ENCODE data around the gene VAMP3. TPM values are rescaled to one million over a fixed set of nuclear protein-coding genes. Genes with fewer than 3 reads are reported as not detected.

VAMP3 gene
- total and polyA plus RNA-seq, 9 of the 15 experiments (the other 6 are each of a cell fraction or from before 2014, with no cell fraction given): 27.1 to 71.3 (median 47.5) TPM

DNA sequence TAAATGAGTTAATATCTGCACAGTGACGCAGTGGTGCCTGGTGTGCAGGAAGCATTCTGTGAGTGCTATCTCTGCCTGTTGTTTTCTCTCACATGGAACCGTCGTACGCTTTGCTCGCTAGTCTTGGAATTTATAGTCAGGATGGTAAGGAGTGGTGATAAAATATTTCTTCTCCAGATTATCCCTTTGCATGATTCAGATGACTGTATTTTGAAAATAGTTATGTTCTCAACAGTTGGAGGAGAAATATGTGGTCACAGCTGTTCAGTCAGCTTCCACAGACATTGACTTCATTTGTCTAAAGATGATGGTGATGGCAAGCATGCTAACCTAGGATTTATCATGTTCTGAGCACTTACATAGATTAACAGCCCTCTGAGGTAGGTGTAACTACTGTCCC, 41.3 kb upstream of the VAMP3 start:
- 0 out of 2 replicates have a peak, but pooled peaks cover 3% of the 10 kb centered on the region for H4K20me1 ChIP-seq (replicated peaks; ENCODE audit: control insufficient read depth, insufficient read depth, low read length)
- no peak overlapping the region for H2AFZ ChIP-seq (ENCODE audit: low read depth, low read length)
- BruUV-seq (replicated peaks): no TSS peak
- no peak overlapping the region for H3K4me2 ChIP-seq (ENCODE audit: insufficient read depth, low read length)
- intact Hi-C loops (cut with micrococcal nuclease) (loop anchor here (10.0 kb wide), 1 partner anchor 955 kb away; no protein-coding TSS in a partner anchor), in situ Hi-C loops (cut with MboI) (no loop called here)
- H3K4me1 ChIP-seq (replicated peaks in 1 of 2; ENCODE audit: control insufficient read depth in 2 of 2, insufficient read depth in 2 of 2, low read length in 2 of 2): peaks cover 0 to 4% of the 10 kb centered on the region in 2 experiments; a peak in 2 of 5 replicates
- H3K27ac ChIP-seq (ENCODE audit: extremely low read depth, low read depth, low read length): no peak overlapping the region
- FAIRE-seq: no peak
- ChIA-PET POLR2A (no interaction called here), CTCF (ENCODE audit: low intra/inter-chr PET ratio) (no interaction called here)
- no peak overlapping the region for H3K4me3 ChIP-seq
- no peak for ATAC-seq
- 24% methylated on average over 5 of the region's 5 CpGs for WGBS (ENCODE audit: insufficient coverage, low coverage, missing lambda C conversion rate)
- DNase-seq (ENCODE audit: extremely low read depth in 1 of 4, low spot score in 3 of 4): no peak
- peaks cover 76 to 79% of the 10 kb centered on the region in 2 experiments for H3K27me3 ChIP-seq (ENCODE audit: control insufficient read depth in 2 of 2, insufficient read depth in 2 of 2, low read length in 2 of 2)
- no peaks in the 10 kb centered on the region for H3K79me2 ChIP-seq (ENCODE audit: control insufficient read depth, insufficient read depth, low read length)
- H3K9ac ChIP-seq (ENCODE audit: insufficient read depth in 1 of 2, low read depth in 2 of 2, low read length in 2 of 2): no peak overlapping the region
- H3K9me3 ChIP-seq (replicated peaks; ENCODE audit: control insufficient read depth, insufficient read depth, low read depth, low read length): no peaks in the 10 kb centered on the region
- TF ChIP-seq ZNF717 (CRISPR knock-in tag; IDR thresholded peaks at IDR 0.05) (no peak), OTX1 (CRISPR knock-in tag; IDR thresholded peaks at IDR 0.05) (no peak), TRIM28 (IDR thresholded peaks at IDR 0.05) (no peak), ZNF507 (tag; conservative IDR thresholded peaks at IDR 0.05) (no peak), SLC30A9 (CRISPR knock-in tag; IDR thresholded peaks at IDR 0.05) (no peak), SMC3 (conservative IDR thresholded peaks at IDR 0.05; ENCODE audit: insufficient read depth, low read depth, low read length) (no peak), RBBP5 (IDR thresholded peaks at IDR 0.05; ENCODE audit: borderline replicate concordance, insufficient read depth, low read length, poor library complexity, severe bottlenecking) (no peak), BCOR (IDR thresholded peaks at IDR 0.05) (no peak), PHF21A (IDR thresholded peaks at IDR 0.05; ENCODE audit: borderline replicate concordance, low read depth) (no peak), ZNF707 (CRISPR knock-in tag; conservative IDR thresholded peaks at IDR 0.05) (no peak), RAD51 (IDR thresholded peaks at IDR 0.05; ENCODE audit: borderline replicate concordance, low read depth) (no peak), NR1H2 (CRISPR knock-in tag; IDR thresholded peaks at IDR 0.05) (no peak), CBX5 (IDR thresholded peaks at IDR 0.05; ENCODE audit: borderline replicate concordance, low read depth) (no peak), HDAC6 (IDR thresholded peaks at IDR 0.05; ENCODE audit: low read depth, low read length) (no peak), RUNX1 (IDR thresholded peaks at IDR 0.05; ENCODE audit: low read depth) (no peak), FOXJ2 (tag; IDR thresholded peaks at IDR 0.05) (no peak), CBFA2T2 (conservative IDR thresholded peaks at IDR 0.05) (no peak)
- TF ChIP-seq, protein P1, sequence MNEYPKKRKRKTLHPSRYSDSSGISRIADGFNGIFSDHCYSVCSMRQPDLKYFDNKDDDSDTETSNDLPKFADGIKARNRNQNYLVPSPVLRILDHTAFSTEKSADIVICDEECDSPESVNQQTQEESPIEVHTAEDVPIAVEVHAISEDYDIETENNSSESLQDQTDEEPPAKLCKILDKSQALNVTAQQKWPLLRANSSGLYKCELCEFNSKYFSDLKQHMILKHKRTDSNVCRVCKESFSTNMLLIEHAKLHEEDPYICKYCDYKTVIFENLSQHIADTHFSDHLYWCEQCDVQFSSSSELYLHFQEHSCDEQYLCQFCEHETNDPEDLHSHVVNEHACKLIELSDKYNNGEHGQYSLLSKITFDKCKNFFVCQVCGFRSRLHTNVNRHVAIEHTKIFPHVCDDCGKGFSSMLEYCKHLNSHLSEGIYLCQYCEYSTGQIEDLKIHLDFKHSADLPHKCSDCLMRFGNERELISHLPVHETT (CRISPR knock-in tag; conservative IDR thresholded peaks at IDR 0.05 in 1 of 2, IDR thresholded peaks at IDR 0.05 in 1 of 2): no peak
- TF ChIP-seq, protein P2, sequence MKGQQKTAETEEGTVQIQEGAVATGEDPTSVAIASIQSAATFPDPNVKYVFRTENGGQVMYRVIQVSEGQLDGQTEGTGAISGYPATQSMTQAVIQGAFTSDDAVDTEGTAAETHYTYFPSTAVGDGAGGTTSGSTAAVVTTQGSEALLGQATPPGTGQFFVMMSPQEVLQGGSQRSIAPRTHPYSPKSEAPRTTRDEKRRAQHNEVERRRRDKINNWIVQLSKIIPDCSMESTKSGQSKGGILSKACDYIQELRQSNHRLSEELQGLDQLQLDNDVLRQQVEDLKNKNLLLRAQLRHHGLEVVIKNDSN (CRISPR knock-in tag; IDR thresholded peaks at IDR 0.05): no peak
- H3K9me1 ChIP-seq (ENCODE audit: control insufficient read depth, insufficient read depth, low read length): no peaks in the 10 kb centered on the region
- no peaks in the 10 kb centered on the region for H3K36me3 ChIP-seq (ENCODE audit: control insufficient read depth, insufficient read depth, low read length)
